NCI-H526 treated with DMSO at 0.1 percent for 48 hours (cell line): Measurements from ENCODE around the gene CIBAR2.

ENCODE experiments used
- DNase-seq: peaks from one replicate; lab custom pipeline; 2025; lab: John Stamatoyannopoulos, UW

Gene CIBAR2

DNA sequence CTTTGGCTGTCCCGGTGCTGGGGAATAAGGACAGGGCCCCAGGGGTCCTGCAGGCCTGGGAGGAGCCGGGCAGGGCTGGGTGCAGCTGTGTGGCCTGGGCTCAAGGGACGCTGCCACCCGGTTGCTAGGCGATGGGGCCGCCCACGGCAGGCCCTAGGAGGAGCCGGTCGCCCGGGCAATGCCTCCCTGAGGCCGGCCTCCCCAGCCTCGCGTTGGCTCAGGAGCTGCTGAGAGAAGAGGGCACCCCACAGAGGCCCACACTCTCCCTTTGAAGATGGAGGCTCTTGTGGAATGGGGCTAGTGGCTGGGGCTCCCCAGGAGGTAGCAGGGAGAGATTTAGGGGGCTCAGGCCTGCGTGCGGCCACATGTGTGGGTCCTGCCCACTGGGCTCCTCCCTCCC lies at the start of gene CIBAR2:
CIBAR2 (minus strand) TSS at position 109 of the 400 bp plus-strand sequence. CDS start 120 bp downstream, outside the sequence.
- DNase-seq = no peak

DNA sequence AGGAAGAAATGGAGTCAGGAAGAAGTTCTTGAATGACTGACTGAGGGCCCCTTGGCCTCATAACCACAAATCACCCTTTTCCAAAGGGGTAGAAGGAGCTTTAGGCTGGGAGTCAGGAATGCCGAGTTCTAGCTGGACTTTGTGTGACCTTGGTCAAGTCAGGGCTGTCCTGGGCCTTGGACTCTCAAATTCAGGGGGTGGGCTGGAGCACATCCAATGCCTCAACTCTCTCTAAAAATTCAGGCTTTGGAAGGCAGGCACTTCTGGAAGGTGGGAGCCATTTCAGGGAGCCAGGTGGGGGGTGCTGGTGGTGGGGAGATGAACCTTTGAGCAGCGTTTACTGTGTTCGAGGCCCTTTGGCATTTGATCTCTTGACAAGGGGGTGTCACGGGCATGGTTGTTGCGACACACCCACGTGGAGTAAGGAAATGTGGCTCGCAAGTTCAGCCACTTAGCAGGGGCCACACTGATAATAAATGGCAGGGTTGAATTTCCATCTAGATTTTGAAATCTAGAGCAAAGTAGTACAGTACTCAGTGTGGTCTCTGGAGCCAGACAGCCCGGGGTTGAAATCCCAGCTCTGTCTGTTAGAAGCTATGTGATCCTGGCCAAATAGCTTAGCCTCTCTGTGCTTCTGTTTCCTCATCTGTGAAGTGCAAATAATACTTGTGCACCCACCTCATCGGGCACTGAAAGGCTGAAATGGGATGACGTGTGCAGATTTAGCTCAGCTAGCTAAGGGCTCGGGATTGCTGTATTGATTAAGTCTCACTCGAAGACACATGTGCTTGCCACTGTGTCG lies 47.1 kb upstream of the CIBAR2 start:
- no peak for DNase-seq

DNA sequence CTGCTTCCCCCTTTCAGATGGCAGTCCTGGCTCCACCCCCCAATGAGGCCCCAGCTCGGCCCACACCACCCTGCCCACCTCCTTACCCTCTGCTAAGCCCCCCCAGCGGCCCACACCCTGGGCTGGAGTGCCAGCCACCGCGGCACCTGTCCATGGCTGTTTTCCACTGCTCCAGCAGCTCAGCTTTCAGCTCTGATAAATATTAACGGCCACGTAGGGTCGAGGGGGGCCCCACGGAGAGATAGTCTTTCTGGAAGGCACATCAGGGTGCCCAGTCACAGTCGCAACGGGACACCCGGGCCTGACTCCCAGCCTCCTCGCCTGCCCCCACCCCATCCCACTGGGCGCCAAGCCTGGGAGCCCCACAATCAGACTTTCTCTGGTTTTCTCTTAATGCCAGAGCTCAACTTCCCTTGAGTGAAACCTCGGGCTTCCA lies 46.5 kb upstream of the CIBAR2 start:
- no peak for DNase-seq

DNA sequence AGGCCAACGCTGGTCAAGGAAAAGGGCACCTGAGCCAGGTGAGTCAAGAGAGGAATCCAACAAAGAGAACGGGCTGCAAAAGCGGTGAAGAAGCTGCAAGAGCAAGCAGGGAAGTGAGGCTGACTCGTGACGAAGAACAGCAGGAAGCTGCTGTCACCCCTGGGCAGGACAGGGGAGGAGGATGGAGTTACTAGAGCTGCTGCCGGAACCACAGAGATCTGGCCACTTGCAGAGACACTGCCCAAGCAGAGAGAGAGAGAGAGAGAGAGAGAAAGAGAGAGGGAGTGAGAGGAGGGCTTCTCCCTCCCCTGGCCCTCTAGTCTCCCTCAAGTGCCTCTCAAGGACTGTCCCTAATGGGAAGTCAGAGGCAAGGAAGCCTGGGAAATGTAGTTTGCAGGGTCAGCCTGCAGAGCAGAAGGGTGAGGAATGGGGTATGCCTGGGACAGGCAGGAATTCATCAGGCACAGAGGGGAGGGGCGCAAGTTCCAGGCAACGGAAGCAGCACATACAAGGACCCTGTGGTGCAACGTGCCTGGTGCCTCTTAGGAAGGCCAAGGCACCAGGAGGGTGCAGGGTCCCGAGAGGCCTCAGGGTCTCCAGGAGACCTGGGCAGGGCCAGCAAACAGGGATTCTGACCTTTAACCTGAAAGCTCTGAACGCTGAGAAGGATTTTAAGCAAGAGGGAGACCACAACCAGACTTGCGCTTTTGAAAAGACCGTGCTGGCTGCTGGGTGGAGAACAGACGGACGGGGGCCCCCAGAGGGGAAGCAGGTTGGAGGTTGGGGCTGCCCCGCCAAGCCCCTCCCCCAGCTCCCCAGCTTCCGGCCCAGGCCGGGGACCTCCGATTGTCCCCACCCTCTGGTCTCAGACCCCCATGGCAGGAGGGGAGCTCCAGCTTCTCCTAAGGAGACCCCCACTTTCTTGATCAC lies 45.8 kb upstream of the CIBAR2 start:
- DNase-seq = no peak

DNA sequence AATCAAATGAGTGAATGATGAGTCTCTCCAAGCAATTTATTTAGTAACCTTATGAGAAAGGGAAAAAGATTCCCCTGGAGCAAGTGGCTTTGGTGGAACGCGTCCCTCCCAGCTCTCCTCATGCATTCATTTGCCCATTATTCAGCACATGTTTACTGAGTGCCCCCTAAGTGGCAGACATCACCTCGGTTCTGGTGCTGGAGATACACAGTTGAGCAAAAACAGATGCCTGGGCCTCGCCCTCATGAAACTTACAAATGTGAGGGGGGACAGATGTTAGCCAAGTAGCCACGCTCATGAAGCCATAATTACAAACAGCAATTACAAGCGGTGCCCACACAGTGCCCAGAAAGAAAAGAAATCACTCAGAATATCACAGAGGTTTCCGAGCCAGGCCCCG lies 45.1 kb upstream of the CIBAR2 start:
- no peak for DNase-seq

DNA sequence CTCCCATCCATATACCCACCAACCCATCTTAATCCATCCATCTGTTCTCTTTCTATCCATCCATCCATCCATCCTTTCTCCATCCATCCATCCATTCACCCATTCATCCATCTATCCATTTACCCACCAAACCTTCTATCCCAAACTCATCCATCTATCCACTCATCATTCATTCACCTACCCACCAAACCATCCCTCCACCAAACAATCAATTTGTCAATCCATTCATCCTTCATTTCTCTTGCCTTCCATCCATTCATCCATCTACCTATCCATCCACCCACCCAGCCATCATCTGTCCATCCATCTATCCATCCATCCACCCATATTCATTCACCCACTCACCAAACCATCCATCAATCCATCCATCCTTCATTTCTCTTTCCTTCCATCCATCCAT lies 44.6 kb upstream of the CIBAR2 start:
- DNase-seq = no peak

DNA sequence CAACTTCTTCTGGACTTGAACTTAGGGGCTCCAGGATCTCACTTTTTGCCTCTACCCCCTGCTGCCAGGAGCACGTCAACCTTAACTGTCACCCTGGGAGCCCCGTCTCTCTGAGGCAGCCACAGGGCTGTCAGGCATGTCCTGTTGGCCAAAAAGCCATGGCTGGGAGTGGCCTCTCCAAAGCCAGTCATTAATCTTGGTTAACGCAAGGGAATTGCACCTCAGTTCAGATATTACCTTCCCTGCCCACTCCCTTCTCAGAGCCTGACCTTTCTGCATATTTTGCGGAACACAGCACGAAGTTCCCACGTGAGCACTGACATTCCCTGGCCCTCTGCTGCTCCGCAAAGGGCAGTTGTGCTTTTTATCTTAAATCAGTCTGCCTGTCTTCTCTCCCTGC lies 44.2 kb upstream of the CIBAR2 start:
- DNase-seq = no peak

DNA sequence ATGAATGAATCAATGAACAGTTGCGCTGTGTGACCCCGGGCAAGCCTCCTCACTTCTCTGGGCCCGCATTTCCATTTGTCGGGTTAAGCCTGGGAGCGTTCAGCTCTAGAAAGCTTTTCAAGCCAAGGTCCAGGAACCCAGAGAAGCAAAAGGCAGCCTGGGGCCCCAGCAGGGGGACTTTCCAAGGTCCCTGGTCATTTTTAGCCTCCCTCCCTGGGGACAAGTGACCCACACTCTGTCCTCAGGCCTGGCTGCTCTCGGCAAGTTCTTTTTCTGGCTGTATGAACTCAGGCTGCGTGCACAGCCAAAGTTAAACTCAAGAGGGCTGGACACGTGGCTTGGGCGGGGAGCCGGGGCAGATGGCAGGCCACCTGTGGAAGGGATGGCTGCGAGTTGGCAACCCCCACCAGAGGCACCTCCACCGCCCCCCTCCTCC lies 41.4 kb upstream of the CIBAR2 start:
- no peak for DNase-seq

DNA sequence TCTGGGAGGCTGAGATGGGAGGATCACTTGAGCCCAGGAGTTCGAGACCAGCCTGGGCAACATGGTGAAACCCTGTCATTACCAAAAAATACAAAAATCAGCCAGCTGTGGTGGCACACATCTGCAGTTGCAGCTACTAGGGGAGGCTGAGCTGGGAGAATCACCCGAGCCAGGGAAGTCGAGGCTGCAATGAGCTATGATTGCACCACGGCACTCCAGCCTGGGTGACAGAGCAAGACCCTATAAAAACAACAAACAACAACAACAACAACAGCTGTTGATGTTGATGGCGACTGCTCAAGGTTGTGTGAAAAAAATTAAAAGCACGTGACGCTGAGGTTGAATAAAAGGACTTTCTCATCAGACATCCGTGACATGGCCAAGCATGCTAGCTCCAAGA lies 40.8 kb upstream of the CIBAR2 start:
- no peak for DNase-seq

DNA sequence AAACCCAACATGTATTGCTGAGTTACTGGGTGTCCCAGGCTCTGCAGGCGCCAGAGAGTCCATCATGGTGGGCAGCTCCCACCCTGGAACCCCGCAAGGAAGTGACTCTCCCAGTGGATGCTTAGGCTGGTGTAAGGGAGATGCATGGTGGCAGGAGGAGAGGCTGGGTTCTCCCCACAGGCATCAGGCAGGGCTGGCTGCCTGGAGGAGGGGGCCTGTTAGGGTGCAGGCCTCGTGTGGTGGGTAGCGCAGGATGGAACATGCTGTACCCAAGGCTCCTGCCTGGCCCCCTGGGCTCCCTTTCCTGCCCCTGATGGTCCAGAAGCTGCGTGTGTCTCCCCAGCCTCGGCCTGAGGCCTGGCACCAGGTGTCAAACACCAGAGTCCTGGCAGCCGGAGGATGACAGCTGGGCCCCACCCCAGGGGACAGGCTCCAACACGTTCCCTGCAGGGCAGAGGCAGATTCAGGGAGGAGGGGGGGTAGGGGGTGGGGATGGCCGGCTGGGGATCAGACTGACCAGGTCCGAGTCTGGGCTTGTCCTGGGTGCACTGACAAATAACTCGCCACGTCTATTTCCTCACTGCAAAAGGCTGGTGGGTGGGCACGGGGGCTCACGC lies 40.2 kb upstream of the CIBAR2 start:
- DNase-seq = no peak

DNA sequence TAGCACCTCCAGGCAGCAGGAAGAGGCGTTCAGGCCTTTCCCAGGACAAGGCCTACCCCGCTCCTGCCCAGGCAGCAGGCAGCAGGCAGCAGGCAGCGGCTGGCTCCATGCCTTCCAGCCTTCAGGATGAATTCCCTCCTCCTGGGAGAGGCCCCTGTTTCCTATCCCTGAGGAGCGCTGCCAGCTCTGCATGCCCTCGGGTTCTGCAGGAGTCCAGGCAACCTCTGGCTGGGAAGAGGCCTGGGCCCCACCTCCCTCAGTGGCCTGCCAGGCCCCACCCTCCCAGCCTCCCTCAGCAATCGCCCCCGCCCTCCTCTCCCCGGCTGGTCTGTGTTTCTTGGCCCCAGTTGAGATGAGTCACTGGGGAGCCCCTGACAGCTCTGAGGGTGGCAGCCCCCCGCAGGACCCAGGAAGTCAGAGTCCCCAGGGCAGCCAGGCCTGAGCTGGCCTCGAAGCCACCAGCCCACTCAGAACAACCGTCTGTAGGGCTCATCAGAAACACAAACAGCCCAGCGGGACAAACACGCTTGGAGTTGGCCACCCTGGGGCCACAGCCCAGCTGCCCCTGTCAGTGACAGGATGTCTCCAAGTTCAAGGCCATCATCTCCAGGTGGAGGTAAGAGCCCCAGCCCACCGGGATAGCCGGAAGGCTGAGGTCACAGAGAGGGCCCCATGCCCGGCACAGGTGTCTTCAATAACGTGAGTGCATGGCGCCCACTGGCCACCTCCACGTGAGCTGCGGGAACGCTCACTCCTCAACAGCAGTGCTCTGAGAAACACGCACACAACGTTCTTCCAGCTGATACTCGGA lies 39.5 kb upstream of the CIBAR2 start:
- no peak for DNase-seq

DNA sequence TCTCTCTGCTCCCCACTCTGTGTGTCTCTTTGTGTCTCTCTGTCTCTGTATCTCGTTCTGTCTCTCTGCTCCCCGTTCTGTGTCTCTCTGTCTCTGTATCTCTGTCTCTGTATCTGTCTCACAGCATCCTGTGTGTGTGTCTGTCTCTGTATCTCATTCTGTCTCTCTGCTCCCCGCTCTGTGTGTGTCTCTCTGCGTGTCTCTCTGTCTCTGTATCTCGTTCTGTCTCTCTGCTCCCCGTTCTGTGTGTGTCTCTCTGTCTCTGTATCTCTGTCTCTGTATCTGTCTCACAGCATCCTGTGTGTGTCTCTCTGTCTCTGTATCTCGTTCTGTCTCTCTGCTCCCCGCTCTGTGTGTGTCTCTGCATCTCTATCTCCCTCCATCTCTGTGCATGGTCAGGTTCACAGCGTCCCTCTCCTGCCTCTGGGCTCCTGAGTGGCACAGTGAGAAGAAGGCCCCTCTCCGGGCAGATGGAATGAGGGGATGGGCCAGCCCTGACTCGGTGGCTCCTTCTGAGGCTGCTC lies 38.9 kb upstream of the CIBAR2 start:
- DNase-seq = no peak

DNA sequence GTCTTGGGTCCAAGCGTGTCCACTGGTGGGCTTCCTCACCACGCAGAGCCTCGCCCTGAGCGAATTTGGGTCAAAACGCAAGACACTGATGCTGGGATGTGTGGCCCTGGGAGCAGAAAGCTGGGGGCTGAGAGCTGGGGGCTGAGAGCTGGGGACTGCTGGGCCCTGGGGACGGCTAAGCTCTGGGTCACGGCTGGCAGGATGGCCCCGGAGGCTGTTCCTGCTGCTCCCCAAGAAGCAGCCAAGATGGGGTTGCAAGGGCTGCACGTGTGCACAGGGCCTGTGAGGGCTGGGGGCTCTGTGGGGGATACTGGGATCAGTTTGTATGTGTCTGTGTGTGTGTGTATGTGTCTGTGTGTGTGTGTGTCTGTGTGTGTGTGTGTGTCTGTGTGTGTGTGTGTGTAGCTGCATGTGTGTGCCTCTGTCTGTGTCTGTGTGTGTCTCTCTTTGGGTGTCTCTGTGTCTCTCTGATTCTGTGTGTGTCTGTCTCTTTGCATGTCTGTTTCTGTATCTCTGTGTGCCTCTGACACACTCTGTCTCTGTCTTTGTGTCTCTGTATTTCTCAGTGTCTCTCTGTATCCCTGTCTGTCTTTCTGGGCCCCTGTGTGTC lies 38.2 kb upstream of the CIBAR2 start:
- DNase-seq = no peak

DNA sequence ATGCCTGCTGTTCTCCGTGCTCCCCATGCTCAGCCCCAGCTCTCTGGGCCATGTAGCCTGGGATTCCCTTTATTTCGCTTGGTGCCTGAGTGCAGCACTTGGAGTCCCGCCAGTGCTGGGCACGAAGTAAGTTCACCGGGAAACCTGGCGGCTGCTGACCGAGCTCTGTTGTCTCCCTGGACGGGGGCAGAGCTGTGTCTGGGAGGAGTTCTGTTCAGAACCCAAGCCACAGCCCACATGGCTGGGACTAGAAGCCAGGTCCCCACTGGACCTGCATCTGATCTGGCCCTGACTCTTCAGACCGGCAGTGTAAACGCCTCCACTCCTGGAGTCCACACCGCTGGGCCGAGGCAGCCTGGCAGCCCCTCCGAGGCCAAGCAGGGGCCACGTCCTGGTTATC lies 37.5 kb upstream of the CIBAR2 start:
- no peak for DNase-seq

DNA sequence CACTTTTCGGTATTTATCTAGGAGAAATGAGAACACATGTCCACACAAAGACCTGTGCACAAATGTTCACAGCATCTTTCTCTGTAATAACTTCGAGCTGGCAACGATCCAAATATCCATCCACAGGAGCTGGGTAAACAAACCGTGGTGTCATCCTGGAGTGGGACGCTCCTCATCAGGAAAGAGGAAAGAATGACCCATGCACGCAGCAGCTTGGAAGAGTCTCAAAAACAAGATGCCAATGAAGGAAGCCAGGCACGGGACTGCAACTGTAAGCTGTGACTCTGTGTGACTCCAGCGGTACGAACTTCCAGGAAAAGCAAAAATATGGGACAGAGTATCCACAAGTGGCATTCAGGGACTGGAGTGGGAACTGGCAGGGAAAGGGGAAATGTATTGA lies 36.7 kb upstream of the CIBAR2 start:
- no peak for DNase-seq

DNA sequence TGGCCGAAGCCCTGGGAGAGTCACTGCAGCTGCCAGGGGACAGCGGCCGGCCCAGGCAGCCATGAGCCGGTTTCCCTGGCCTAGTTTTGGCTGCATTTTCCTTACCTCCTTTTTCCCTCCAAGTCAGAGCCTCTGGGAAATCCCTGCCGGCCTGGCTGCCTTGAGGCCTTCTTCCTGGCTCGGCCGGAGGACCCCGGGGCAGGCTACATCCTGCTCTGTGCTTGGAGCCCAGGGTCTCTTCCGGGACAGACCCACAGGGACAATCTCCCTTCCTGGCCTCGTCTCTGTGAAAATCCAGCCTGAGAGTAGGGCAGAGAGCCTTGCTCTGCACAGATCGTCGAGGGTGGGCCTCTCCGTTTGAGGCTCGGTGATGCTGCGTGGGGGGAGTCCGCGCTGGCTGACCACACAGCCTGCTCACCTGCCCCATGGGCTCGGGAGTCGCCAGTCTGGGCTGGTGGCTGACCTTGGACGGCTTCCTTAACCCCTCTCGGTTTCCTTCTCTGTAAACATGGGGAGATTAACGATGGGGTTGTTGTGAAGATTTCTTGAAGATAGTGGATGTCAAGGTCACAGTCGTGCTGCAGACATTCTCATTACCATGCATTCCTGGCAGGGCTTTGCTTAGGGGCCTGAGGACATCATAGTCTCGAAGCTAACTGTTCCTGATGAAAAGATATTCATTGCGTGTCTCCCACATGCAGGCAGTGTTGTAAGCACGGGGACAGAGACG lies 34.8 kb upstream of the CIBAR2 start:
- DNase-seq = no peak

DNA sequence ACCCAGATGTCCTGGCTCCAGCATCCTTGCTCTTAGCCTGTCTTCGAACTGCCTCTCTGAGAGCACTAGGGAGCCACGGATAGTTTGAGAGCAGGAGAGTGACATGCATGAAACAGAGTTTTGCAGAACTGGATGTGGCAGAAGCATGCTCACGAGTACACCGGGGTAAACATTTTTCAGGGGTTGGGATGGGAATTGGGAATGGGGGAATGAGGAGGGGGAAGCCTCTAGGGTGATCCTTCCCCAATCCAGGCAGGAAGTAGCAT lies 34.2 kb upstream of the CIBAR2 start:
- no peak for DNase-seq

DNA sequence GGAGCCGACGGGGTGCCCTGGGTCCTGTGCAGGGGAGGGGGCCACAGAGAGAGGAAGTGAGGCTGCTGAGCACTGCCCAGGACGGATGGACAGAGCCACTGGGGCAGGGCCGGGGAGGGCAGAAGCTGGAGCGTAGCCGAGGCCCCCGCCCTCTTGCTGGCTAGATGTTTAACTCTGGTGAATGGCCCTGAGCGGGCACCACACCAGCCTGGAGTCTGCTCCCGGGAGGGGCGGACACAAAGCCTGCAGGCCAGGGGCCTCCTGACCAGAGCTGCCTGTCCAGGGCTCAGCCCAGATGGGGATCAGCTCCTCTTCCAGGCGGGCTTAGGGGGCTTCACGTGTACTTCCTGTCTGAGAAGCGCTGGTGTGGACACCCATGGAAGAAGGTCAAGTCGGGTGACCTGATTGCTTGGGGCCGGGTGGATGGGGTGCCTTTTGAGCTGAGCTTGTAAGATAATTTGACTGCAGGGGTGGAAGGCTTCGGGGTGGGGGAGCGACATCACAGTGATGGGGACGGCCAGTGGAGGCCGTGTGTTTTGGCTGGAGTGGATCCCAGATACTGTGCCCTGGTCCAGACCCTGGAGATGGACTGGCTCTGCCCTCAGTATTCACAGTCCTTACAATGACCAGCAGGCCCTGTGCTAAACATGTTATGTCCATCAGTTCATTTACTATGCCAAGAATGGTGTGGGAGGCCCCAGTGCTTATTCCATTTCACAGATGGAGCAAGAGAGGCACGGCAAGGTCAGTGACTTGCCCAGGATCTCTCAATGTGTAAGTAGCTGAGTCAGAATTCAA lies 33.7 kb upstream of the CIBAR2 start:
- DNase-seq = no peak

DNA sequence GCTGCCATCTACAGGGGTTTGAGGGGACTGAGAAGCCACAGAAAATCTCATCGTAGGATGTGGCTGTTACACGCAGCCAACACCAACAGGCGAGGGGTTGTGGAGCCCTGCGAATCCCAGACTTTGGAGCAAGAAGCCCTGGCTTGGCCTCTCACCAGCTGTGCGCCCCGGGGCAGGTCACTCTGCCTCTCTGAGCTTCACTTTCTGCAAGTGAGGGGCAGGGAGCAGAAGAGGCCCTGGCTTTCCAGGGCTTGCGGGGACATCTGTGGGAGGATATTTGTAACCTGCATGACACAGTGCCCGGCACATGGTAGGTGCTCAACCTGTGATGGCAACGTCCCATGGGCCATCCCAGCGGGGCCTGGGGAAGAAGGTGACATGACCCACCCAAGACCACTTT lies 32.9 kb upstream of the CIBAR2 start:
- DNase-seq = no peak
